SK-N-SH (cell line): ENCODE measurements around the gene AGBL1. TPM values are rescaled to one million over a fixed set of nuclear protein-coding genes. Genes with fewer than 3 reads are reported as not detected.

ENCODE experiments used
- CTCF ChIA-PET: fragments of 300-600, 350-600 bp; formaldehyde crosslinking; extraction: SDS; loops from one replicate; lab custom pipeline; 2021; lab: Yijun Ruan, JAX
- POLR2A ChIA-PET: fragments of 350-600 bp; sonication (Branson Sonifier 250); formaldehyde crosslinking; extraction: SDS; loops from one replicate; lab custom pipeline; 2020; ENCODE audit warnings: antibody characterized with exemption, inconsistent platforms; lab: Yijun Ruan, JAX
- DNase-seq: peaks from one replicate; pipeline ENCODE4 v3.0.0; 2012
- H2AFZ ChIP-seq: fragments of 200-600 bp; sonication (generic); 2 replicates; pipeline ENCODE4 v1.8.1; 2016; ENCODE audit warnings: antibody characterized with exemption, mild to moderate bottlenecking, low read depth
- H3F3A ChIP-seq: fragments of 200-600 bp; sonication (generic); replicated peaks from 2 replicates; pipeline ENCODE3; 2016; ENCODE audit warnings: antibody characterized with exemption, mild to moderate bottlenecking; ENCODE audit not compliant: insufficient read depth
- H3K27ac ChIP-seq, 2 experiments: fragments of 200-500 bp in 1 of 2; fragments of 200-600 bp in 1 of 2; sonication (Bioruptor generic) in 1 of 2; sonication (generic), shearing (Covaris generic) in 1 of 2; 2 replicates each; pipeline versions ENCODE4 v1.5.1 to v1.6.1; 2014 to 2016; ENCODE audit warnings: low read depth in 2 of 2, inconsistent platforms in 1 of 2, low read length in 1 of 2, mild to moderate bottlenecking in 1 of 2, mixed read lengths in 1 of 2
- H3K27me3 ChIP-seq: fragments of 200-600 bp; sonication (generic), shearing (Covaris generic); 2 replicates; pipeline ENCODE4 v1.6.1; 2016; ENCODE audit warnings: mixed run types; ENCODE audit not compliant: insufficient read depth
- H3K36me3 ChIP-seq, 2 experiments: fragments of 200-500 bp in 1 of 2; fragments of 200-600 bp in 1 of 2; sonication (Bioruptor generic) in 1 of 2; sonication (generic) in 1 of 2; replicated peaks in 1 of 2; 2 replicates each; pipeline versions ENCODE3 to v1.5.1; 2014 to 2016; ENCODE audit warnings: low read length in 1 of 2, mild to moderate bottlenecking in 1 of 2; ENCODE audit not compliant: insufficient read depth in 2 of 2, control insufficient read depth in 1 of 2
- H3K4me1 ChIP-seq, 2 experiments: fragments of 200-500 bp in 1 of 2; fragments of 200-600 bp in 1 of 2; sonication (Bioruptor generic) in 1 of 2; sonication (generic), shearing (Covaris generic) in 1 of 2; 2 replicates each; pipeline versions ENCODE4 v1.5.1 to v1.6.1; 2014 to 2016; ENCODE audit warnings: low read depth in 1 of 2, low read length in 1 of 2, mixed run types in 1 of 2; ENCODE audit not compliant: insufficient read depth in 2 of 2, control insufficient read depth in 1 of 2
- H3K4me2 ChIP-seq: fragments of 200-600 bp; sonication (generic), shearing (Covaris generic); 2 replicates; pipeline ENCODE4 v1.6.1; 2017; ENCODE audit warnings: mixed run types
- H3K4me3 ChIP-seq, 2 experiments: fragments of 200-500 bp in 1 of 2; fragments of 200-600 bp in 1 of 2; sonication (Bioruptor generic) in 1 of 2; sonication (generic), shearing (Covaris generic) in 1 of 2; 2 replicates each; pipeline versions ENCODE4 v1.5.1 to v1.8.1; 2014 to 2016; ENCODE audit warnings: low read depth in 2 of 2, inconsistent platforms in 1 of 2, low read length in 1 of 2, mild to moderate bottlenecking in 1 of 2, mixed read lengths in 1 of 2, moderate library complexity in 1 of 2
- H3K79me2 ChIP-seq: fragments of 200-600 bp; sonication (generic); 2 replicates; pipeline ENCODE4 v1.8.1; 2017; ENCODE audit warnings: mild to moderate bottlenecking; ENCODE audit not compliant: insufficient read depth
- H3K9ac ChIP-seq: fragments of 200-600 bp; sonication (generic); 2 replicates; pipeline ENCODE4 v1.6.1; 2017; ENCODE audit warnings: mixed run types
- H3K9me2 ChIP-seq: fragments of 200-600 bp; sonication (generic); 2 replicates; pipeline ENCODE4 v1.6.1; 2017; ENCODE audit warnings: mixed run types
- H3K9me3 ChIP-seq: fragments of 200-600 bp; sonication (generic); 2 replicates; pipeline ENCODE4 v1.6.1; 2017; ENCODE audit warnings: mixed run types, mild to moderate bottlenecking, moderate library complexity
- H4K20me1 ChIP-seq: fragments of 200-600 bp; sonication (generic); 2 replicates; pipeline ENCODE4 v1.6.1; 2017; ENCODE audit warnings: mild to moderate bottlenecking, mixed run types; ENCODE audit not compliant: insufficient read depth
- EP300 ChIP-seq, 2 experiments: IDR thresholded peaks; 2 replicates each; pipeline versions ENCODE4 v1.4.0 to v1.6.1; 2012; ENCODE audit warnings: borderline replicate concordance in 1 of 2, low read depth in 1 of 2, low read length in 1 of 2
- EZH2phosphoT487 ChIP-seq: fragments of 200-600 bp; sonication (generic); IDR thresholded peaks from 2 replicates; pipeline ENCODE4 v1.6.1; 2017; ENCODE audit warnings: low read depth, mixed run types, mild to moderate bottlenecking, antibody characterized with exemption, moderate library complexity, borderline replicate concordance
- FOXJ3 ChIP-seq: sonication (generic); formaldehyde crosslinking; IDR thresholded peaks from 2 replicates; pipeline ENCODE4 v1.5.1; 2020; ENCODE audit warnings: mild to moderate bottlenecking, missing genetic modification reagents
- FOXM1 ChIP-seq: IDR thresholded peaks from 2 replicates; pipeline ENCODE4 v1.4.0; 2012; ENCODE audit warnings: low read depth, mild to moderate bottlenecking
- GATA2 ChIP-seq: sonication (generic); formaldehyde crosslinking; IDR thresholded peaks from 2 replicates; pipeline ENCODE4 v1.5.0; 2020; ENCODE audit warnings: mild to moderate bottlenecking, missing genetic modification reagents
- IRF3 ChIP-seq: fragments of 150-350 bp; IDR thresholded peaks from 2 replicates; pipeline ENCODE4 v1.6.1; 2016; ENCODE audit warnings: mild to moderate bottlenecking, low read depth, low read length
- JUND ChIP-seq: IDR thresholded peaks from 2 replicates; pipeline ENCODE4 v1.4.0; 2012
- MEF2A ChIP-seq: IDR thresholded peaks from 2 replicates; pipeline ENCODE4 v1.4.0; 2012; ENCODE audit warnings: low read depth, borderline replicate concordance
- NRF1 ChIP-seq: IDR thresholded peaks from 2 replicates; pipeline ENCODE4 v1.6.1; 2012; ENCODE audit warnings: low read depth, mild to moderate bottlenecking, low read length
- PBX3 ChIP-seq: IDR thresholded peaks from 2 replicates; pipeline ENCODE4; 2012
- RAD21 ChIP-seq: IDR thresholded peaks from 2 replicates; pipeline ENCODE4 v1.6.1; 2012; ENCODE audit warnings: mild to moderate bottlenecking, low read length
- RCOR1 ChIP-seq: fragments of 150-350 bp; IDR thresholded peaks from 2 replicates; pipeline ENCODE4 v1.6.1; 2017; ENCODE audit warnings: antibody characterized with exemption, low read length
- SIN3A ChIP-seq: IDR thresholded peaks from 2 replicates; pipeline ENCODE4 v1.6.1; 2012; ENCODE audit warnings: low read depth, mild to moderate bottlenecking, low read length, moderate library complexity, borderline replicate concordance
- TEAD4 ChIP-seq: IDR thresholded peaks from 2 replicates; pipeline ENCODE4 v1.4.0; 2012; ENCODE audit warnings: mild to moderate bottlenecking, borderline replicate concordance; ENCODE audit not compliant: insufficient read depth
- WGBS: methylation state at CpG from one replicate; pipeline ENCODE4 v1.1.6; 2017; ENCODE audit warnings: low lambda C conversion rate; 5-methylcytosine and 5-hydroxymethylcytosine counted together
- polyA plus RNA-seq, 3 experiments: library from polyadenylated mRNA; depleted of rRNA; stranded (reverse); fragments of >200 nt; gene quantifications; 2 replicates each; pipeline ENCODE4 v1.2.3, GENCODE V29; 2012
- TF ChIP-seq, protein P1 (sequence below): IDR thresholded peaks from 2 replicates; pipeline ENCODE4 v1.6.1; 2012; ENCODE audit warnings: mild to moderate bottlenecking, low read depth, low read length, moderate library complexity
- TF ChIP-seq, protein P2 (sequence below): IDR thresholded peaks from 2 replicates; pipeline ENCODE4 v1.4.0; 2012; ENCODE audit warnings: low read depth, borderline replicate concordance

Gene AGBL1
- polyA plus RNA-seq, 1 of the 3 experiments (the other 2 are of a cell fraction) = not detected

DNA sequence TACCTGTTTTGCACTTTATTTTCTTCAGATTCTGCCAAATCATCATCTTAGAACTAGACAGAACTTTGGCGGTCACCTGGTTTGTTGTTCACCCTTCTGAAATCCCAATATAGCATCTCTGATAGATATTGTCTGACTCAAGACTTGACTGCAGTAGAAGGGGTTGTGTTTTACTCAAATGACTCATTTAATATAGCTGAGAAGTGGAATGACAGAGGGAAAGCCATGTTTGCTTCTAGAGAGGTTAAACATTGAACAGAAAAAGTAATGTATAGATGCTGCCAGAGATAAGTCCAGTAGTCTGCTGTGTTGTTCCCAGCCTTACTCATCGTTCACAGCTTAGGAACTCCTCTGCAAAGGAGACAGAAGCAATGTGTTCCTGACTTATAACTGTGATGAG is 402.0 kb downstream of the AGBL1 start:
- POLR2A ChIA-PET = no interaction called here
- Histone ChIP-seq H3K36me3 (no peaks in the 10 kb centered on the region), H3K9ac (no peak overlapping the region), H3K4me1 (peaks cover 0 to 4% of the 10 kb centered on the region in 2 experiments; a peak in 2 of 4 replicates), H3F3A (no peaks in the 10 kb centered on the region), H3K9me3 (no peaks in the 10 kb centered on the region), H3K27me3 (no peaks in the 10 kb centered on the region), H3K9me2 (no peaks in the 10 kb centered on the region)
- DNase-seq = no peak
- WGBS = 28% methylated on average over 2 of the region's 2 CpGs
- no peak for TF ChIP-seq EP300 (IDR thresholded peaks at IDR 0.05; ENCODE audit: borderline replicate concordance in 1 of 2, low read depth in 1 of 2, low read length in 1 of 2)
- no peak for TF ChIP-seq MEF2A
- TF ChIP-seq, protein P1, sequence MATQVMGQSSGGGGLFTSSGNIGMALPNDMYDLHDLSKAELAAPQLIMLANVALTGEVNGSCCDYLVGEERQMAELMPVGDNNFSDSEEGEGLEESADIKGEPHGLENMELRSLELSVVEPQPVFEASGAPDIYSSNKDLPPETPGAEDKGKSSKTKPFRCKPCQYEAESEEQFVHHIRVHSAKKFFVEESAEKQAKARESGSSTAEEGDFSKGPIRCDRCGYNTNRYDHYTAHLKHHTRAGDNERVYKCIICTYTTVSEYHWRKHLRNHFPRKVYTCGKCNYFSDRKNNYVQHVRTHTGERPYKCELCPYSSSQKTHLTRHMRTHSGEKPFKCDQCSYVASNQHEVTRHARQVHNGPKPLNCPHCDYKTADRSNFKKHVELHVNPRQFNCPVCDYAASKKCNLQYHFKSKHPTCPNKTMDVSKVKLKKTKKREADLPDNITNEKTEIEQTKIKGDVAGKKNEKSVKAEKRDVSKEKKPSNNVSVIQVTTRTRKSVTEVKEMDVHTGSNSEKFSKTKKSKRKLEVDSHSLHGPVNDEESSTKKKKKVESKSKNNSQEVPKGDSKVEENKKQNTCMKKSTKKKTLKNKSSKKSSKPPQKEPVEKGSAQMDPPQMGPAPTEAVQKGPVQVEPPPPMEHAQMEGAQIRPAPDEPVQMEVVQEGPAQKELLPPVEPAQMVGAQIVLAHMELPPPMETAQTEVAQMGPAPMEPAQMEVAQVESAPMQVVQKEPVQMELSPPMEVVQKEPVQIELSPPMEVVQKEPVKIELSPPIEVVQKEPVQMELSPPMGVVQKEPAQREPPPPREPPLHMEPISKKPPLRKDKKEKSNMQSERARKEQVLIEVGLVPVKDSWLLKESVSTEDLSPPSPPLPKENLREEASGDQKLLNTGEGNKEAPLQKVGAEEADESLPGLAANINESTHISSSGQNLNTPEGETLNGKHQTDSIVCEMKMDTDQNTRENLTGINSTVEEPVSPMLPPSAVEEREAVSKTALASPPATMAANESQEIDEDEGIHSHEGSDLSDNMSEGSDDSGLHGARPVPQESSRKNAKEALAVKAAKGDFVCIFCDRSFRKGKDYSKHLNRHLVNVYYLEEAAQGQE = no peak
- TF ChIP-seq EZH2phosphoT487 = no peak
- TF ChIP-seq, protein P2, sequence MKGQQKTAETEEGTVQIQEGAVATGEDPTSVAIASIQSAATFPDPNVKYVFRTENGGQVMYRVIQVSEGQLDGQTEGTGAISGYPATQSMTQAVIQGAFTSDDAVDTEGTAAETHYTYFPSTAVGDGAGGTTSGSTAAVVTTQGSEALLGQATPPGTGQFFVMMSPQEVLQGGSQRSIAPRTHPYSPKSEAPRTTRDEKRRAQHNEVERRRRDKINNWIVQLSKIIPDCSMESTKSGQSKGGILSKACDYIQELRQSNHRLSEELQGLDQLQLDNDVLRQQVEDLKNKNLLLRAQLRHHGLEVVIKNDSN = no peak
- TF ChIP-seq RAD21 = no peak
- TF ChIP-seq SIN3A = no peak
- TF ChIP-seq GATA2 (CRISPR knock-in tag) = no peak
- TF ChIP-seq JUND = no peak
- TF ChIP-seq FOXM1 = no peak
- TF ChIP-seq FOXJ3 (CRISPR knock-in tag) = no peak
- TF ChIP-seq RCOR1 = no peak
- no peak for TF ChIP-seq NRF1
- TF ChIP-seq TEAD4 = no peak
- TF ChIP-seq IRF3 = no peak
- no peak for TF ChIP-seq PBX3
- TF ChIP-seq, all 33 proteins: peak for 0
- Histone ChIP-seq H3K4me2 (no peak overlapping the region), H2AFZ (no peak overlapping the region), H3K27ac (no peak overlapping the region), H4K20me1 (no peaks in the 10 kb centered on the region), H3K4me3 (no peak overlapping the region), H3K79me2 (no peaks in the 10 kb centered on the region)
- CTCF ChIA-PET = no interaction called here
